GM12878 (cell line): Measurements from ENCODE around the gene OPCML.

ENCODE experiments used
- EED ChIP-seq: sonication (generic); IDR thresholded peaks from 2 replicates; pipeline ENCODE4 v1.6.1; 2016; ENCODE audit warnings: antibody characterized with exemption, low read depth
- EP300 ChIP-seq, 2 experiments: fragments of 150-350 bp in 1 of 2; IDR thresholded peaks; 2 replicates each; pipeline ENCODE4 v1.6.1; 2011 to 2012; ENCODE audit warnings: low read depth in 2 of 2, low read length in 2 of 2, borderline replicate concordance in 1 of 2, improper control_type of control experiment in 1 of 2, inconsistent platforms in 1 of 2; ENCODE audit not compliant: control insufficient read depth in 1 of 2
- EZH2 ChIP-seq: IDR thresholded peaks from 2 replicates; pipeline ENCODE4 v1.6.1; 2012; ENCODE audit warnings: low read depth, mild to moderate bottlenecking, control low read depth, inconsistent platforms, low read length, borderline replicate concordance; ENCODE audit not compliant: control insufficient read depth
- HDGF ChIP-seq: fragments of 450-650 bp; IDR thresholded peaks from 2 replicates; pipeline ENCODE4 v1.6.1; 2016; ENCODE audit warnings: antibody characterized with exemption
- POLR2A ChIP-seq: IDR thresholded peaks from 2 replicates; pipeline ENCODE4 v1.6.1; 2011; ENCODE audit warnings: low read depth, mild to moderate bottlenecking, low read length
- SUPT20H ChIP-seq: IDR thresholded peaks from 2 replicates; pipeline ENCODE4 v1.6.1; 2011; ENCODE audit warnings: low read depth, mild to moderate bottlenecking, low read length, moderate library complexity, borderline replicate concordance; ENCODE audit not compliant: control insufficient read depth
- ZNF24 ChIP-seq: fragments of 450-650 bp; IDR thresholded peaks from 2 replicates; pipeline ENCODE4 v1.6.1; 2017; ENCODE audit warnings: antibody characterized with exemption, mild to moderate bottlenecking
- ZNF274 ChIP-seq: IDR thresholded peaks from one replicate; pipeline ENCODE4 v1.8.0; 2011; ENCODE audit not compliant: insufficient read length, insufficient read depth
- TF ChIP-seq, protein P1 (sequence below), 3 experiments: IDR thresholded peaks in 2 of 3; conservative IDR thresholded peaks in 1 of 3; 2 replicates each; pipeline ENCODE4 v1.5.1; 2011; ENCODE audit warnings: low read depth in 3 of 3, low read length in 3 of 3, mild to moderate bottlenecking in 3 of 3, control low read depth in 2 of 3, moderate library complexity in 2 of 3, inconsistent platforms in 1 of 3, mixed read lengths in 1 of 3; ENCODE audit not compliant: control insufficient read depth in 2 of 3, insufficient read depth in 1 of 3; ENCODE audit errors: extremely low read depth in 1 of 3
- TF ChIP-seq, protein P2 (sequence below): fragments of 450-650 bp; IDR thresholded peaks from 2 replicates; pipeline ENCODE4 v1.6.1; 2017; ENCODE audit warnings: mild to moderate bottlenecking

- TF ChIP-seq POLR2A (no peak), EZH2 (no peak), ZNF24 (no peak), EP300 (IDR thresholded peaks at IDR 0.05; ENCODE audit: borderline replicate concordance in 1 of 2, control insufficient read depth in 1 of 2, low read depth in 2 of 2, low read length in 2 of 2) (no peak), EED (no peak), SUPT20H (no peak), ZNF274 (no peak), HDGF (no peak)
- TF ChIP-seq, protein P1, sequence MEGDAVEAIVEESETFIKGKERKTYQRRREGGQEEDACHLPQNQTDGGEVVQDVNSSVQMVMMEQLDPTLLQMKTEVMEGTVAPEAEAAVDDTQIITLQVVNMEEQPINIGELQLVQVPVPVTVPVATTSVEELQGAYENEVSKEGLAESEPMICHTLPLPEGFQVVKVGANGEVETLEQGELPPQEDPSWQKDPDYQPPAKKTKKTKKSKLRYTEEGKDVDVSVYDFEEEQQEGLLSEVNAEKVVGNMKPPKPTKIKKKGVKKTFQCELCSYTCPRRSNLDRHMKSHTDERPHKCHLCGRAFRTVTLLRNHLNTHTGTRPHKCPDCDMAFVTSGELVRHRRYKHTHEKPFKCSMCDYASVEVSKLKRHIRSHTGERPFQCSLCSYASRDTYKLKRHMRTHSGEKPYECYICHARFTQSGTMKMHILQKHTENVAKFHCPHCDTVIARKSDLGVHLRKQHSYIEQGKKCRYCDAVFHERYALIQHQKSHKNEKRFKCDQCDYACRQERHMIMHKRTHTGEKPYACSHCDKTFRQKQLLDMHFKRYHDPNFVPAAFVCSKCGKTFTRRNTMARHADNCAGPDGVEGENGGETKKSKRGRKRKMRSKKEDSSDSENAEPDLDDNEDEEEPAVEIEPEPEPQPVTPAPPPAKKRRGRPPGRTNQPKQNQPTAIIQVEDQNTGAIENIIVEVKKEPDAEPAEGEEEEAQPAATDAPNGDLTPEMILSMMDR (IDR thresholded peaks at IDR 0.05 in 2 of 3, conservative IDR thresholded peaks at IDR 0.05 in 1 of 3; ENCODE audit: control insufficient read depth in 2 of 3, extremely low read depth in 1 of 3, insufficient read depth in 1 of 3, low read depth in 3 of 3, low read length in 3 of 3) = no peak
- TF ChIP-seq, protein P2, sequence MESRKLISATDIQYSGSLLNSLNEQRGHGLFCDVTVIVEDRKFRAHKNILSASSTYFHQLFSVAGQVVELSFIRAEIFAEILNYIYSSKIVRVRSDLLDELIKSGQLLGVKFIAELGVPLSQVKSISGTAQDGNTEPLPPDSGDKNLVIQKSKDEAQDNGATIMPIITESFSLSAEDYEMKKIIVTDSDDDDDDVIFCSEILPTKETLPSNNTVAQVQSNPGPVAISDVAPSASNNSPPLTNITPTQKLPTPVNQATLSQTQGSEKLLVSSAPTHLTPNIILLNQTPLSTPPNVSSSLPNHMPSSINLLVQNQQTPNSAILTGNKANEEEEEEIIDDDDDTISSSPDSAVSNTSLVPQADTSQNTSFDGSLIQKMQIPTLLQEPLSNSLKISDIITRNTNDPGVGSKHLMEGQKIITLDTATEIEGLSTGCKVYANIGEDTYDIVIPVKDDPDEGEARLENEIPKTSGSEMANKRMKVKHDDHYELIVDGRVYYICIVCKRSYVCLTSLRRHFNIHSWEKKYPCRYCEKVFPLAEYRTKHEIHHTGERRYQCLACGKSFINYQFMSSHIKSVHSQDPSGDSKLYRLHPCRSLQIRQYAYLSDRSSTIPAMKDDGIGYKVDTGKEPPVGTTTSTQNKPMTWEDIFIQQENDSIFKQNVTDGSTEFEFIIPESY = no peak
Measured at GRCh38 chr11:132365650-132366049, 1166.7 kb downstream of the OPCML start.
